Testis (tissue), 2 donors: ENCODE data around the gene PCBP3.

Experiments
- POLR2A ChIP-seq: fragments of 450-650 bp; IDR thresholded peaks from one replicate; pipeline ENCODE4 v1.6.1; 2017; ENCODE audit warnings: antibody characterized with exemption, mild to moderate bottlenecking, moderate library complexity
- TF ChIP-seq, protein P1 (sequence below), 3 experiments: fragments of 450-650 bp in 2 of 3; fragments of 200-600 bp in 1 of 3; sonication (generic) in 1 of 3; IDR thresholded peaks; one replicate each; pipeline ENCODE4 v1.5.1; 2016 to 2019; ENCODE audit warnings: antibody characterized with exemption in 3 of 3, mild to moderate bottlenecking in 2 of 3, moderate library complexity in 1 of 3

DNA sequence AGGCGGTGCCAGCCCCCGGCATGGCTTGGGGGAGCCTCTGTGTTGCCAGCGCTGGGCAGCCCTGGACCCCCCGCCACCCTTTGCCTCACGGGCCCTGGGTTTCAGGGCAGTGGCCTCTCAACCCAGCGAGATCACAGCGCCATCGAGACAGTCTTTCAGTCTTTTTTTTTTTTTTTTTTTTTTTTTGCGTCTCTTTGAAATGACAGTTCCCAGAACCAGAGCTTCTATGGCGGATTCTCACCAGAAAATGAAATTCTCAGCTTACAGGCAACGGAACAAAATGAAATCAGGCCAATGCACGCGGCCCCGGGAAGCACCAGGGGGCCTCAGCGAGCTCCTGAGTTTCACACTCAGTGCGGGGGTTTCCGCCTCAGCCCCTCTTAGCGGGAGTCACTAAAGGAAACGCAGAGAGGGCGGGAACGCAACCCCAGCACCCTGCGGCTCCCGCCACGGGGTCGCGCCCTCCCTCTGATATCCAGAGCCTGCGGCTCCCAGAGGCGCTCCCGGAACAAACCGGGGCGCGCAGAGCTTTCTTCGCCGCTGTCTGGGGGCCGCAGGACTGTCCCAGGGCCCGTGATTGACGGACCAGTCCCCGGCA lies 330.0 kb downstream of the PCBP3 start:
- TF ChIP-seq, protein P1, sequence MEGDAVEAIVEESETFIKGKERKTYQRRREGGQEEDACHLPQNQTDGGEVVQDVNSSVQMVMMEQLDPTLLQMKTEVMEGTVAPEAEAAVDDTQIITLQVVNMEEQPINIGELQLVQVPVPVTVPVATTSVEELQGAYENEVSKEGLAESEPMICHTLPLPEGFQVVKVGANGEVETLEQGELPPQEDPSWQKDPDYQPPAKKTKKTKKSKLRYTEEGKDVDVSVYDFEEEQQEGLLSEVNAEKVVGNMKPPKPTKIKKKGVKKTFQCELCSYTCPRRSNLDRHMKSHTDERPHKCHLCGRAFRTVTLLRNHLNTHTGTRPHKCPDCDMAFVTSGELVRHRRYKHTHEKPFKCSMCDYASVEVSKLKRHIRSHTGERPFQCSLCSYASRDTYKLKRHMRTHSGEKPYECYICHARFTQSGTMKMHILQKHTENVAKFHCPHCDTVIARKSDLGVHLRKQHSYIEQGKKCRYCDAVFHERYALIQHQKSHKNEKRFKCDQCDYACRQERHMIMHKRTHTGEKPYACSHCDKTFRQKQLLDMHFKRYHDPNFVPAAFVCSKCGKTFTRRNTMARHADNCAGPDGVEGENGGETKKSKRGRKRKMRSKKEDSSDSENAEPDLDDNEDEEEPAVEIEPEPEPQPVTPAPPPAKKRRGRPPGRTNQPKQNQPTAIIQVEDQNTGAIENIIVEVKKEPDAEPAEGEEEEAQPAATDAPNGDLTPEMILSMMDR (IDR thresholded peaks at IDR 0.05), result peak in 2 of 3 experiments; percentile 53
- no peak for TF ChIP-seq POLR2A
